HEK293 (cell line): ENCODE data around the gene SLC9C1.
A peak's percentile ranks its signal among the peaks of the same experiment; 100 is the strongest.

ENCODE experiments used
- CTCF ChIA-PET: fragments of 350-600 bp; formaldehyde crosslinking; extraction: SDS; loops from one replicate; lab custom pipeline; 2021; ENCODE audit warnings: antibody characterized with exemption; lab: Yijun Ruan, JAX
- POLR2A ChIA-PET: fragments of 300-600 bp; formaldehyde crosslinking; extraction: SDS; loops from one replicate; lab custom pipeline; 2020; ENCODE audit warnings: antibody characterized with exemption, inconsistent platforms; lab: Yijun Ruan, JAX
- H3K27ac ChIP-seq: fragments of 200-500 bp; sonication (Bioruptor generic); 2 replicates; pipeline ENCODE4 v1.5.1; 2014; ENCODE audit warnings: low read depth, low read length, control low read depth, inconsistent platforms; ENCODE audit errors: extremely low read depth
- H3K36me3 ChIP-seq, 2 experiments: fragments of 200-500 bp in 1 of 2; sonication (Bioruptor generic) in 1 of 2; 1 replicate in 1 of 2; 2 replicates in 1 of 2; pipeline ENCODE4 v1.5.1; 2014 to 2017; ENCODE audit warnings: inconsistent platforms in 2 of 2, low read length in 2 of 2; ENCODE audit not compliant: control insufficient read depth in 2 of 2, insufficient read depth in 1 of 2
- H3K4me1 ChIP-seq: fragments of 200-500 bp; sonication (Bioruptor generic); 2 replicates; pipeline ENCODE4 v1.5.1; 2014; ENCODE audit warnings: mild to moderate bottlenecking, low read length, inconsistent platforms; ENCODE audit not compliant: control insufficient read depth, insufficient read depth
- H3K4me3 ChIP-seq: 2 replicates; pipeline ENCODE4 v1.5.1; 2011; ENCODE audit warnings: low read depth, mild to moderate bottlenecking, control low read depth, low read length, moderate library complexity
- H3K9me3 ChIP-seq: fragments of 200-500 bp; sonication (Bioruptor generic); 2 replicates; pipeline ENCODE4 v1.5.1; 2014; ENCODE audit warnings: low read depth, low read length, inconsistent platforms; ENCODE audit not compliant: control insufficient read depth, insufficient read depth
- BCL6B ChIP-seq: fragments of 450-650 bp; formaldehyde crosslinking; IDR thresholded peaks from 2 replicates; pipeline ENCODE4 v1.5.1; 2017; ENCODE audit warnings: missing biosample characterization, missing genetic modification characterization
- GLI4 ChIP-seq: fragments of 450-650 bp; formaldehyde crosslinking; IDR thresholded peaks from 2 replicates; pipeline ENCODE4 v1.5.1; 2016; ENCODE audit warnings: missing biosample characterization, missing genetic modification characterization
- IKZF3 ChIP-seq: fragments of 450-650 bp; IDR thresholded peaks from 2 replicates; pipeline ENCODE4 v1.5.0; 2018; ENCODE audit warnings: missing biosample characterization, mild to moderate bottlenecking, missing genetic modification characterization, moderate library complexity
- KLF1 ChIP-seq: fragments of 450-650 bp; formaldehyde crosslinking; IDR thresholded peaks from 2 replicates; pipeline ENCODE4 v1.5.1; 2016; ENCODE audit warnings: missing biosample characterization, missing genetic modification characterization
- ZBTB49 ChIP-seq: fragments of 450-650 bp; formaldehyde crosslinking; IDR thresholded peaks from 2 replicates; pipeline ENCODE4 v1.5.1; 2016; ENCODE audit warnings: missing biosample characterization, missing genetic modification characterization, low read depth
- ZBTB7A ChIP-seq: fragments of 450-650 bp; formaldehyde crosslinking; IDR thresholded peaks from 2 replicates; pipeline ENCODE4 v1.5.1; 2016; ENCODE audit warnings: low read depth, missing biosample characterization, missing genetic modification characterization
- ZNF19 ChIP-seq: fragments of 450-650 bp; formaldehyde crosslinking; IDR thresholded peaks from 2 replicates; pipeline ENCODE4; 2016; ENCODE audit warnings: missing biosample characterization, missing genetic modification characterization, low read depth
- ZNF23 ChIP-seq: fragments of 450-650 bp; formaldehyde crosslinking; IDR thresholded peaks from 2 replicates; pipeline ENCODE4 v1.5.1; 2016; ENCODE audit warnings: missing biosample characterization, missing genetic modification characterization, borderline replicate concordance
- ZNF239 ChIP-seq: fragments of 450-650 bp; formaldehyde crosslinking; IDR thresholded peaks from 2 replicates; pipeline ENCODE4 v1.5.1; 2016; ENCODE audit warnings: missing biosample characterization, missing genetic modification characterization
- ZNF266 ChIP-seq: fragments of 450-650 bp; formaldehyde crosslinking; IDR thresholded peaks from 2 replicates; pipeline ENCODE4 v1.5.1; 2016; ENCODE audit warnings: missing biosample characterization, missing genetic modification characterization, low read depth
- ZNF274 ChIP-seq, 2 experiments: fragments of 200-500 bp in 1 of 2; fragments of 450-650 bp in 1 of 2; sonication (Bioruptor generic) in 1 of 2; formaldehyde crosslinking in 1 of 2; IDR thresholded peaks; 2 replicates each; pipeline versions ENCODE4 v1.5.1 to v1.6.1; 2014 to 2016; ENCODE audit warnings: borderline replicate concordance in 1 of 2, inconsistent platforms in 1 of 2, low read length in 1 of 2, missing biosample characterization in 1 of 2, missing genetic modification characterization in 1 of 2
- ZNF292 ChIP-seq: fragments of 450-650 bp; formaldehyde crosslinking; IDR thresholded peaks from 2 replicates; pipeline ENCODE4 v1.5.1; 2016; ENCODE audit warnings: low read depth, missing biosample characterization, missing genetic modification characterization, borderline replicate concordance
- ZNF391 ChIP-seq: fragments of 450-650 bp; formaldehyde crosslinking; IDR thresholded peaks from 2 replicates; pipeline ENCODE4 v1.5.1; 2016; ENCODE audit warnings: low read depth, missing biosample characterization, missing genetic modification characterization, borderline replicate concordance
- ZNF548 ChIP-seq: fragments of 450-650 bp; formaldehyde crosslinking; IDR thresholded peaks from 2 replicates; pipeline ENCODE4 v1.5.1; 2016; ENCODE audit warnings: missing biosample characterization, missing genetic modification characterization
- ZNF560 ChIP-seq: fragments of 450-650 bp; formaldehyde crosslinking; IDR thresholded peaks from 2 replicates; pipeline ENCODE4 v1.5.1; 2017; ENCODE audit warnings: missing biosample characterization, missing genetic modification characterization, borderline replicate concordance
- ZNF639 ChIP-seq: fragments of 450-650 bp; formaldehyde crosslinking; IDR thresholded peaks from 2 replicates; pipeline ENCODE4 v1.5.1; 2016; ENCODE audit warnings: missing biosample characterization, missing genetic modification characterization
- ZNF660 ChIP-seq: fragments of 450-650 bp; IDR thresholded peaks from 2 replicates; pipeline ENCODE4 v1.5.1; 2018; ENCODE audit warnings: missing biosample characterization, mild to moderate bottlenecking, missing genetic modification characterization
- ZNF677 ChIP-seq: fragments of 450-650 bp; IDR thresholded peaks from 2 replicates; pipeline ENCODE4 v1.5.0; 2018; ENCODE audit warnings: missing biosample characterization, mild to moderate bottlenecking, missing genetic modification characterization, moderate library complexity
- ZNF747 ChIP-seq: fragments of 450-650 bp; formaldehyde crosslinking; IDR thresholded peaks from 2 replicates; pipeline ENCODE4 v1.5.1; 2016; ENCODE audit warnings: missing biosample characterization, missing genetic modification characterization

Gene SLC9C1

GRCh38 chr3:112093180-112093522, 200.9 kb downstream of the SLC9C1 start:
- peaks cover 4 to 12% of the 10 kb centered on the region in 2 experiments; a peak in 2 of 3 replicates for H3K36me3 ChIP-seq
- H3K4me1 ChIP-seq = peaks cover 28% of the 10 kb centered on the region; the same call in 1 of the 2 replicates
- no peak overlapping the region for H3K27ac ChIP-seq
- no peak overlapping the region for H3K4me3 ChIP-seq
- POLR2A ChIA-PET = no interaction called here
- TF ChIP-seq ZNF239 (tag by site-specific recombination) (no peak), ZNF19 (tag by site-specific recombination) (no peak), ZNF548 (tag by site-specific recombination) (no peak), ZNF391 (tag by site-specific recombination) (no peak), ZBTB7A (tag by site-specific recombination) (no peak), ZNF560 (tag by site-specific recombination) (no peak), ZNF274 (IDR thresholded peaks at IDR 0.05; ENCODE audit: low read length) (no peak), ZNF274 (tag by site-specific recombination; IDR thresholded peaks at IDR 0.05; ENCODE audit: borderline replicate concordance) (no peak), ZNF292 (tag by site-specific recombination) (no peak), GLI4 (no peak), ZBTB49 (tag by site-specific recombination) (no peak), ZNF266 (tag by site-specific recombination) (no peak), IKZF3 (tag by site-specific recombination) (no peak)
- TF ChIP-seq, all 188 proteins: peak for 0
- CTCF ChIA-PET = interaction anchor here (1.0 kb wide), 1 partner anchor 50 kb away, joined by 3 read pairs; no protein-coding TSS in a partner anchor
- H3K9me3 ChIP-seq = no peaks in the 10 kb centered on the region

GRCh38 chr3:112092496-112093179, 201.4 kb downstream of the SLC9C1 start:
- Histone ChIP-seq H3K4me3 (no peak overlapping the region), H3K9me3 (no peaks in the 10 kb centered on the region), H3K4me1 (peaks cover 23% of the 10 kb centered on the region; the same call in 1 of the 2 replicates), H3K27ac (no peak overlapping the region)
- TF ChIP-seq ZNF639 = no peak
- peak; percentile 16; the same call in 1 of the 2 replicates for TF ChIP-seq ZNF677 (tag by site-specific recombination)
- no peak for TF ChIP-seq ZNF747 (tag by site-specific recombination)
- no peak for TF ChIP-seq KLF1
- no peak for TF ChIP-seq ZNF660
- no peak for TF ChIP-seq BCL6B
- TF ChIP-seq ZNF23 = no peak
- TF ChIP-seq, all 188 proteins: peak for 1
- ChIA-PET POLR2A (no interaction called here), CTCF (no interaction called here)
- peaks cover 4 to 12% of the 10 kb centered on the region in 2 experiments; a peak in 2 of 3 replicates for H3K36me3 ChIP-seq
